HG03520 (cell line): ENCODE results near the gene GLRX2.
A peak's percentile ranks its signal among the peaks of the same experiment; 100 is the strongest.
"Not testable (repeated sequence)": the region's sequence is repeated elsewhere in the genome, so short reads cannot be mapped to it uniquely, and the experiment has no call there.

Source experiments
- ATAC-seq: cut with Tn5 transposase; IDR thresholded peaks from one replicate; pipeline ENCODE4 v1.9.1; 2021; ENCODE audit warnings: mild to moderate bottlenecking, moderate library complexity; ENCODE audit not compliant: unreplicated experiment

GLRX2 gene

GRCh38 chr1:193104907-193105820 lies at the start of gene GLRX2:
Gene GLRX2 (minus strand): TSS chr1:193105414. CDS start chr1:193105382, 32 bp downstream.
- peak; percentile 86 for ATAC-seq

- no peak for ATAC-seq
Observed at GRCh38 chr1:193144999-193145398, 39.8 kb upstream of the GLRX2 start.

- no peak for ATAC-seq
Observed at GRCh38 chr1:193144361-193144938, 39.2 kb upstream of the GLRX2 start.

- ATAC-seq: no peak
Observed at GRCh38 chr1:193143285-193143684, 38.1 kb upstream of the GLRX2 start.

- no peak for ATAC-seq
Observed at GRCh38 chr1:193142409-193142808, 37.2 kb upstream of the GLRX2 start.

GRCh38 chr1:193141804-193142203 lies 36.6 kb upstream of the GLRX2 start:
- ATAC-seq: no peak

GRCh38 chr1:193140254-193140653 lies 35.0 kb upstream of the GLRX2 start:
- ATAC-seq: no peak

- peak; percentile 50 for ATAC-seq
Observed at GRCh38 chr1:193131266-193131860, 26.1 kb upstream of the GLRX2 start.

- ATAC-seq: no peak
Observed at GRCh38 chr1:193125369-193125768, 20.2 kb upstream of the GLRX2 start.

GRCh38 chr1:193123751-193124150 lies 18.5 kb upstream of the GLRX2 start:
- no peak for ATAC-seq

GRCh38 chr1:193121616-193122593 lies 16.7 kb upstream of the GLRX2 start, which contains the start of gene CDC73:
Gene CDC73 (plus strand): TSS chr1:193122031. CDS start chr1:193122201, 170 bp downstream.
- peak; percentile 92 for ATAC-seq

- ATAC-seq: no peak
Observed at GRCh38 chr1:193120604-193121166, 15.5 kb upstream of the GLRX2 start.

GRCh38 chr1:193118803-193119730 lies 13.9 kb upstream of the GLRX2 start:
- ATAC-seq: no peak

- ATAC-seq: no peak
Observed at GRCh38 chr1:193118194-193118593, 13.0 kb upstream of the GLRX2 start.

GRCh38 chr1:193117167-193117566 lies 12.0 kb upstream of the GLRX2 start:
- ATAC-seq: not testable (repeated sequence)

- no peak for ATAC-seq
Observed at GRCh38 chr1:193115629-193116227, 10.5 kb upstream of the GLRX2 start.

GRCh38 chr1:193114485-193115095 lies 9.4 kb upstream of the GLRX2 start:
- no peak for ATAC-seq

GRCh38 chr1:193113992-193114332 lies 8.7 kb upstream of the GLRX2 start:
- ATAC-seq: no peak
